Activated CD4-positive, alpha-beta T cell treated with anti-CD3 and anti-CD28 coated beads for 48 hours (primary cell): ENCODE results near the gene DCP1B.

Experiments
- DNase-seq: peaks from one replicate; pipeline ENCODE4 v3.0.0-alpha.2; 2020

Gene DCP1B

DNA sequence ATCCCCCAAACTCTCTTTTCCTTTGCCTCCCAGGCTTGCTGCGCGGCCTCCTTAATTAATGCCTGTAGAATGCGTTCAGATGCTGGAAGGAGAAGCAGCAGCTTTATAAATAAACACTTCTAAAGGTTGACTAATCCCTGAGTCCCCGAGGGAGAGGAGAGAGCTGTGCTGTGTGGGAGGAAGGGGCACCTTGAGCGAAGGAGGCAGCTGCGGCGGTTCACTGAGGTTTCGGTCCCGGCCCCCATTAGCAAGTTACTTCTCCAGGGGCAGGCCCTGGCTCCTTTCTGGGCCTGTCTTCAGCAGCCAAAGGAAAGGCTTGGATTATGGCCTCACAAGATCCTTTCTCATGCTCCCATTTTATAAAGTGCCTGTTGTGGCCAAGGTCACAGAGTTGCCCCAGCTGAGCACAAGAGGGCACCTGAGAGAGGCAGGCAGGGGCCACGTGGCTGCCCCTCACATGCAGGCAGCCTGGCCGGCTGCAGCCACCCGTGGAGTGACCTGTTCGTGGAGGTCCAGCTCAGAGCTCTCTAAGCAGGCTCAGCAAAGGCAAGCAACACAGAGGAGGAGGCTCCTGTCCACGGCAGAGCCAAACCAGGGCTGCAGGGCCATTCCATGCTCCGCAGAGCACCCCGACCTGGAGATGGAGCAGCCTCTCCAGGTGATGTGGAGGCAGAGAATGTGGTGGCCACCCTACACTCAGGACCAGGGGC, 70.8 kb downstream of the DCP1B start:
- no peak for DNase-seq

DNA sequence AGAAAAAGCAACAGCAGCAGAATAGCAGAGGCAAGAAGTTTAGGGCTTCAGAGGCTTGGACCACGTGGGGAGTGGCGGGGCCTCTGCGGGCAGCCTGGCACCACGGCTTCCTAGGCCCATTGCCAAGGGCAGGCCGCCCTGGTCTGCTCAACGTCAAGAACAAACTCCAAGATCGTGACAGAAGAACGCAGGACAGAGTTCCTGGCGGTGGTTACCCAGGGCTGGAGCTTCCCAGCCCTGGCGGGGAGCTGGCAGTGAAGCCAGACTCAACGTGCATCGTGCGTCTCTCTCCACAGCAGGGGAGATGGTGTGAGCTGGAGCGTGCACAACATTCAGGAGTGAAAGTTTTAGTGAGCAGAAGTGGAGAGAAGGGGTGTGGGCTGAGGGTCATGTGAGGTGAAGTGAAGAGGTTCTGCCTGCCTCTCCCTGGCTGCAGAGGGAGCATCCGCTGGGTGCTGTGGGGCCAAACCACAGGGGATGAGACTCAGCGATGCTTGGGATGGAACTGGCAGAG, 71.9 kb downstream of the DCP1B start:
- DNase-seq, result no peak

DNA sequence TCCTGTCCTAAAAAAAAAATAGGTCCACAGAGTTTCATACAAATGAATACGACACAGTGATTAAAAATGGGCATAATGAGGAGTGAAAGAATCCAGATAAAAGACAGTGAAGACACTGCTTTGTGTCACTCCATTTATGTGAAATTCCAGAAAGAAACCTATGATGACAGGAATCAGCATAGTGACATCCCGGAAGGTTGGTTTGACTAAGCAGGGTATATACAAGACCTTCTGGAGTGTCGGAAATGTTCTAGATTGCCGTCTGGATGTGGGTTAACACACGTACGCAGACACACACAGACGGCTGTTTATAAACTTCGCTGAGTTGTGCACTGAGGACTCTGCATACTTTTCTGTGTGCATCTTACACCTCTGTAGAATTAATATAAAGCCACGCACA, 72.6 kb downstream of the DCP1B start:
- no peak for DNase-seq

DNA sequence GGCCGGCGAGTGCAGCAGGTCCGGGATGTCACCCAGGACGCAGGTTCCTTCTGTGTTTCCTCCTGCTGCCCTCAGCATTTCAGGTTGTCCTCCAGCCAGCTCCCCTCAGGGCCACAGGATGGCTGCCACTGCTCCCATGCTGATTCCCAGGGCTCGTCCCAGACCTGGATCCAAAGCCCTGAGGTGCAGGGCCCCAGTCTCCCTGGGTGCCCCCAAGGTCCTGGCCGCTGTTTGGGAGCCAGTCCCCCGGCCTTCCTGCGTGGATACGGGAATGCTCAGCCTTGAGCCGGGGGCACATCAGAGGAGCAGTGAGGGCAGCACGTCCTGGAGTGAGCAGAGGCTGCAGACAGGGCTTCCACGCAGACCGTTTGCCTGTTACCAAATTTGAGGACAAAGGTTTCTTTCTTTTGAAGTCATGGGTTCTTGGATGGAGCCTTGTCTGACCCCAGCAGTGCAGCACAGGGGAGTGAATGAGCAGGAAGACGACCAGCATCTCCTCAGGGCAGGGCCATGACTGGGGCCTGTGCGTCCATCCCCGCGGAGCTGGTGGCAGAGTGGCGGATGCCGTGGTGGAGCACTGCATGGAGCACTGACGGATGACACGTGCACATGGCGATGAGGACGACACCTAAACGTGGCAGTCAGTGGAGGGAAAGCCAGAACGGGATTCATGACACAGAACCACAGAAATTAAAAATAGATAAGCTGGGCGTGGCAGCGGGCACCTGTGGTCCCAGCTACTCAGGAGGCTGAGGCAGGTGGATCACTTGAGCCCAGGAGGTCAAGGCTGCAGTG, 73.3 kb downstream of the DCP1B start:
- DNase-seq, result no peak

DNA sequence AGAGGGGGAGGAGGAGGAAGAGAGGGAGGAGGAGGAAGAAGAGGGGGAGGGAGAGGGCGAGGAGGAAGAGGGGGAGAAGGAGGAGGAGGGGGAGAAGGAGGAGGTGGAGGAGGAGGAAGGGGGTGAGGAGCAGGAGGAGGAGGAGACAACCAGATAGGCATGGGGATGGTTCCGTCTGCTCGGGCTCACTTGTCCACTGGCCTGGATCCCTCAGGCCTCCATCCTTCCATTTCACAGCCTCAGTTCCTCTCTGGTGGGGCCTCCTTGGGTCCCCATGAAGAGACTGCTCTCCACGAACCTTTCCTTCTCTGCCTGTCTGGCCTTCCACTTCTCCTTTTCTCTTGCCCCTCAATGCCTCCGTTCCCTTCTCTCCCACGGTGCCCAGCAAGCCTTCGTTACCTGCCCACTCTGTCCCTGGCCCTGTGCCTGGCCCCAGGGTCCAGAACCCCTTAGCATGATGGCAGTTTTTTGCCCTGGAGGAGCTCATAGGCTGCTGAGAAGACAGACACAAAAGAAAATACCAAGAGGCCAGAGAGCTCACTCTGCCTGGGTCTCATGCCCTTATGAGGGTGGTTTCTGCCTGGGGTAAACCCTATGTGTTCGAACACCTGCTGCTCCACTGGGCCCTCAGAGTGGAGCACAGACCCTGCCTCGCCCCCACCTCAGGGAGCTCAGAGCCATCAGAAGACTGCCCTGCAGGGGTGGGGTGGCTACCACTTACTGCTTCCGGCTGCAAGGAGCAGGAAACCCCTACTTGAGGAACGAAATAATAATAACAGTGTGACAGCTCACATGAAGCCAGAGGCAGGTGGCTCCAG, 74.1 kb downstream of the DCP1B start:
- DNase-seq, result no peak

DNA sequence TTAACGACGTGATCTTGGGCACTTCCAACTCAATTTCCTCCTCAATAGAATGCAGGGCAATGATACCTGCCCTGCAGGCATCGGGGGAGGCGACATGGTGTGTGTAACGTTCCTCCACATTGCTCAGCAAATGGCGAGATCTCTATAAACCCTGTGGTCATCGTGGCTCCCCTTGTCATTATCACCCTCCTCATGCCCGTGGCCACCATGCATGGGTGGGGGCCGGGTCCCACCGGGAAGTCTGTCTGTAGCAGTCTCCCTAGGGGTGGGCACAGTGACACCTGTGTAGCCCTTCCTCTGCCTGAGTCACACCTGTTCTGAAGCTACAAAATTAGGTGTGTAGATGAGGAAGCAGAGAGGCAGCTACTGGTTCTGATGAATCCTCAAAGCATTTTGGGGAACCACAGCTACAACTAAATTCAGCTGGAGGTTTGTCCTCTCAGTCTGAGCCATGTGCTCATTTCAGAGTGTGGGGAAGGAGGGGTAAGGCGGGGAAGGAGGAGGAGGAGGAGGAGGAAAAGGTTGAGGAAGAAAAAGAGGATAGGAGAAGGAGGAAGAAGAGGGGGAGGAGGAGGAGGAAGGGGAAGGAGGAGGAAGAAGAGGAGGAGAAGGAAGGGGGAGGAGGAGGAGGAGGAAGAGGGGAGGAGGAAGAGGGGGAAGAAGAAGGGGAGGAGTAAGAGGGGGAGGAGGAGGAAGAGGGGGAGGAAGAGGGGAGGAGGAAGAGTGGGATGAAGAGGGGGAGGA, 74.8 kb downstream of the DCP1B start:
- no peak for DNase-seq

DNA sequence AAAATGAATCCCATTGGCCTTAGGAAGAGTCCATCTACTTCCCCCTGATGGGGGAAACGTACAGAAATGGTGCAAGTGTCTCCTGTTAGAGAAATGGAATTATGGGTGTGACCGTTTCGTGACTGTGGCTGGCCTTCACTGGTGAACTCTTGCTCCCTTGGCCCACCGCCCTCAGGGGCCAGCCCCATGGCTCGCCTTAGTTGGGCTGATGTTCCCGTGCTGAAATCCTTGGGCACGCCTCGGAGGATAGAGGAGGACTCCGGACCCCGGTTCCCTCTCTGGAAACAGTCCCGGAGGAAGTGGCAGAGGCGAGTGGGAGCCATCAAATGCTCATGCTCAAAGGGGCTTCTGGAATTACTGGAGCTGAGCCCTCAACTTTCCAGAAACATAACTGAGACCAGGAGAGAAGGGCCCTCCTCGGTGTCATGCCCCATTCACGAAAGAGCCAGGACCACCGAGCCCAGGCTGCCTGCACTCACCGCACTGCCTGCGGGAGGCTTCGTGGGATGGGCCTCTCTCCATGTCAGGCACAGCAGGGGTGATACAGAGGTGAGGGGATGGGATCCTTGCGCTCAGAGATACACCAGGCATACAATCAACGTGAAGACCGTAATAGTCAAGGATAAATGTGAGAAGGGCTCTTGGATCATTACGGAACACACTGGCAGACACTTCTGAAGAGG, 75.7 kb downstream of the DCP1B start:
- DNase-seq, result no peak

DNA sequence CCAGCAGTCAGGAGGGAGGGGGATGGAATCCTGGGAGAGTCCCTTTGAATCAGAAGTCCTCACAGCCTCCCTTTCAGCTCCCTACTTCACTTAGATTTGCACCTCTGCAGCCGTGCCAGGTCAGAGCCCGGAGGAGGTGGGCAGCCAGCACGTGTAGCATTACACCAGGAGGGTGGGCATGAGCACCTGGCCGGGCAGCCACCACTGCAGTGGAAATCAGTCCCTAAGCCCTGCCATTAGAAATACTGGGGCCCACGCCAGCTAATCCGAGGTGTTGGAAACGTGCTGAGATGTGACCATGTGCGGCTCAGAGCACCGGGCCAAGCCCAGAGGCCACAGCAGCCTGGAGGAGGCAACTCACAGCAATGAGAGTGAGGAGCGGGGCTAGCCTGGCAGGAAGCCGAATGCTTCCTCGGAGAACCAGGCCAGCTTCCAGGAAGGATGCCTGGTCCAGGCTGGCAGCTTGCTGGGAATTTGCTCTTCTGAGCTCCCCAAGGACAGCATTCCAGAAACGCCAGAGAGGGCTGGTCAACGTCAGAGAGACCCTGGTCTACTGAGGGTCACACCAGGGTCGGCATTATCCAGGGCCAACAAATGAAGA, 76.4 kb downstream of the DCP1B start:
- no peak for DNase-seq

DNA sequence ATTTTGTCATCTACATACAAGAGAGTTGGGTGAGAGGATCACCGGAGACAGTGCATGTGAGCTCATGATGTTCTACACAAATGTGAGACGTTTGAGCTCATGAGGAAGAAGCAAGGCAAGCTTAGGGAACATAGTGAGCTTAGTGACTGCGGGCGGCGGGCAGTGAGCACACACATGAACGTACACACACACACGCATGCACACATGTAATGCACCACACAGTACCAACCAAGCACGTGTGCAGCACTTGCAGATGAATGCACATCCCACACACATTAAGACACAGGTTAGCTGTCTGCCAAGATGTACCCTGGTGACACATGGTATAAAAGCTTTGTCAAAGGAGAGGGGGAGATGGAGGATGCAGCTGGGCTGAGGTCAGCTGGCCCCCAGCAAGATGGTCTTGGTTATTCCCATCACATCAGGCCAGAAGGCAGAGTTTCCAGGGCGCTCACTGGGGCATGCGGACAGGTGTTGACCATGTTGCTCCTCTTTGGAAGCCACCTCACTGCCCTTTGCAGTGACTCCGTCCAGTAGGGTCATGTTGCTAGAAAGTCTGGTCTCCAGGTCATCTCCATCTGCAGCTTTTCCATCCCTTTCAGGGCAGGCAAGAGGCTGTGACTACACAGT, 77.1 kb downstream of the DCP1B start:
- DNase-seq, result no peak

DNA sequence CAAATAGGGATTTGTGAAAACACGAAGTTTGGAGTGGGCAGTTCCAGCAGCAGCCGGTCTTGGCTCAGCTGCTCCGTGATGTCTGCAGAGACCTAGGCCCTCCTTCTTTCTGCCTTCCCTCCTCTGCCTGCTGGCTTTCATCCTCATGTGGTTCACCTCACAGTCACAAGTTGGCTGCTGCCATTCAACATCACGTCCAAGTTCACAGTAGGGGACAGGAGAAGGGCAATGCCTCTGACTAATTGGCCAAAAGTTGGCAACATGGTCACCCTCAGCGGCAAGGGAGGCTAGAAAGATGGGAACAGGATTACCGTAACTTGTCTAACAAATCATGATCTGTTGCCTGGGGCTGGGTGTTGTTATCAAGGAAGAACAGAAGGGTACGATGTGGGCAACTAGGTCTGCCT, 78.0 kb downstream of the DCP1B start:
- no peak for DNase-seq

DNA sequence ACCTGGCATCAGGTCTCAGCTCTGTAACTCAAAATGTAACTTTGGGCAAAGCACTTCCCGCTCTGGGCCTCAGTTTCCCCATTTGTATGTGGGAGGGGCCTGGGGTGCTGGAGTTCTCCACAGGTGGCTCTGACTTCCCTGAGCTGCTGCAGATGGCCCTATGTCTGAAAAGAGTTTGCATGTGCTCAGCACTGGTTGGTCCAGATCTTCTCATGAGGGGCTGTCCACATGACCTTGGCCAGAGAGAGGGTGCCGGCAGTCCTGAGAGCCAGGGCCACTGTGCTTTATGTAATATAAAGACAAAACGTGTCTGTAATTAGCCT, 78.6 kb downstream of the DCP1B start:
- no peak for DNase-seq

DNA sequence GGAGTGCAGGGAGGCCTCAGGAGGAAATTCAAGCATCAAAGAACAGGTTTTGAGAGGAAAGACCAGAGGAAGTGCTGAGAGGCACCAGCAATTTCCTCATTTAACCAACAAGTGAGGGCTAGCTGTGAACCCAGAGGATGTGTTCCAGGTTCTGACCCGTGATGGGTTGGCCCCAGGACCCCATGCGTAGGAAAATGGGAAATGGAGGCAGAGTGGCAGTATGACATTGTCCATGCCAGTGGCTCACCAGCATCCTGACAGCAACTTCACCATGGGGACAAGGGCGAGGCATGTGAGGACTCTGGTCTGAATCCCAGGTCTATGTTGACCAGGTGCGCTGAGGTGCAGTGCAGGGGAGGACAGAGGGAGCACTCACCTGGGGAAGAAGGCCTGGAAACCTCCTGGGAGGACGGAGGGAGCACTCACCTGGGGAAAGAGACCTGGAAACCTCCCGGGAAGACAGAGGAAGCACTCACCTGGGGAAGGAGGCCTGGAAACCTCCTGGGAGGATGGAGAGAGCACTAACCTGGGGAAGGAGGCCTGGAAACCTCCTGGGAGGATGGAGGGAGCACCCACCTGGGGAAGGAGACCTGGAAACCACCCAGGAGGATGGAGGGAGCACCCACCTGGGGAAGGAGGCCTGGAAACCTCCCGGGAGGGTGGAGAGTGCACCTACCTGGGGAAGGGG, 79.1 kb downstream of the DCP1B start:
- no peak for DNase-seq

DNA sequence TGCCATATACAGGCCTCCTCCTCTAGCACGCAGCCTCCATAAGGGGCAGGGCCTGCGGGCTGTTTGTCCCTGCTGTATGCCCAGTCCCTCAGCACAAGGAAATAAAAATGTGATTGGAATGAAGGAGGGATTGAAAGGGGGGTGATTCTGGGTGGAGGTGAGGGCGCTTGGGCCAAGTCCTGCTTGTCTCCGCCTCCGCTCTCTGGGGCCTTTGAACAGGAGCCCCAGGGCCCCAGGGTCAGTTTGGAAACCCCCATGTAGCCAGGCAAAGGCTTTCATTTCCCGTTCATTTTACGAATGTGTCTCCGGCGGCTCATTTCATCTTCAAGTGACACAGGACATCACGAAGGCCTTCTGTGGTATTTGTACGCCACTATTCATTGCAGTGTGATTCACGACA, 81.3 kb downstream of the DCP1B start:
- no peak for DNase-seq

DNA sequence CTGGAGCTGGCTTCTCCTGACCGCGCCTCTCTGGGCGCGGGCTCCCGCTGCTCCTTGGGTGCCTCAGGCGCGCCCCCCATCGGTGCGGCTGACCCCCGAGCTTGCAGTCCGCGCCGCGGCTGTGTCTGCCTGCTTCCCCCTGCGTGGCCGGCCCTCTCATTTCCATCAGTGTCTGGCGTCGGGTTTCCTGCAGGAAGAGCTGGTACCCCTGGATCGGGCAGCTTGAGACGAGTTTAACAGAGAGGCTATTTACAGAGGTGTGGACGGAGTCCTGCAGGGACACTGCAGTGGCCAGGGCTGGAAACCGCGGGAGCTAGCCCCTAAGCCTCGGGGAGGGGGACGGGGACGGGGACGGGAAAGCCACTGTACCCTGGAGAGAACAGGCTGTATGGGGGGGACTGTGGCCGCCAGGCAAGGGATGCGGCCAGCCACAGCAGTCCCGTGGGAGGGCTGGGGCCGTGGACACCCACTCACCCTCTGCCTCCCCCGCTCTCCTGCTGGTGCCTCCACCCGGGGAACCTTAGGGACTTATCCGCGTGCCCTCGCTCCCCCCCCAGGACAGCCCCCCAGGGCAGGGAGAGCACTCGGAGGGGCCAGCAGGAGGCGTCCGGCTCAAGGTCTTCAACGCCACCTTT, 82.1 kb downstream of the DCP1B start:
- no peak for DNase-seq

DNA sequence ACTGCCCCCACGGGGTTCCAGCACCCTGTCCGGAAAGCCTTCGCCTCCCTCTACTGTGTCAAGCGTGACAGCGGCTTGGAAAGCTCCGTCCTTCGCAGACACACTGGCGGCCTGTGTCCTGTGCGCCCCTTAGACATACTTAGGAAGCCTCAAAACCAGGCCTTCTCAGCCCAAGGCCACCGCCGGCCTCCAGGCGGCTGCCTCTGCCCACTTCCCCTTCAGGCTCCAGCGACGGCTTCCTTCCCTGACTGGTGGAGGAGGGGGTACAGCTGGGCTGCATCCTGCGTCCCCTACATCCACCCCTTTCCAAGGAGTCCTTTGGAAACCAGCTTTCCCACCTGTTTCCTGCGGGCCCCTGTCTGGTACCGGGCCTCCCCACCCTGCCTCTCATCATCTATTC, 83.3 kb downstream of the DCP1B start:
- no peak for DNase-seq

DNA sequence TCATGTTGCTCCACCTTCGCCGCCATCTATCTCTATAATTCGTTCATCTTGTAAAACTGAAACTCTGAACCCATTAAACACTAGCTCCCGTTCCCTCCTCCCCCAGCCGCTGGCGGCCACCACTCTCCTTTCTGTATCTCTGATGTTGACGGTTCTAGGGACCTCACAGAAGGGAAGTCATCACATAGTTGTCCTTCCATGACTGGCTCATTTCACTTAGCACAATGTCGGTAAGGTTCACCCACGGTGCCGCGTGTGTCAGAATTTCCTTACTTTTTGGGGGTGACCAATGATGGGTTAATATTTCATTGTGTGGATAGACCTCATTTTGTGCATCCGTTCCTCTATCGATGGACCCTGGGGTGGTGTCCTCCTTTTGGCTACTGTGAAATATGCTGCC, 83.8 kb downstream of the DCP1B start:
- no peak for DNase-seq

DNA sequence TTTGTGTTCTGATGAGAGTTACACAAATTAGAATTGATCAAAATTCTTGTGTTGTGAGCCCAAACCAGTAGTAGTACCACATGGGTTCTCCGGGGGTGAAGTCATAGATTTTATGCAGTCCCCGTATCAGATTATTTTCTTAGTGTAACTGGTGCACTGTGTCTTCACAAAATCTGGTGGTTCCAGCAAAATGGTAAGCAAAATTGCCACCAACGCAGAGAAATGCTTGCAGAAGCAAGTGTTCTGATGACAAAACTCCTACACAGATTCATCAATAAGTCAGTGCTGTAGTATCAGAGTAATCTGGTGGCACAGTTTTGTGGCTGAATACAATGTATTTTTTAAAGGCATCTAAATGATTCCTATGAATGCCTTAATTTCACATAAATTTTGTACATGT, 84.5 kb downstream of the DCP1B start:
- no peak for DNase-seq

DNA sequence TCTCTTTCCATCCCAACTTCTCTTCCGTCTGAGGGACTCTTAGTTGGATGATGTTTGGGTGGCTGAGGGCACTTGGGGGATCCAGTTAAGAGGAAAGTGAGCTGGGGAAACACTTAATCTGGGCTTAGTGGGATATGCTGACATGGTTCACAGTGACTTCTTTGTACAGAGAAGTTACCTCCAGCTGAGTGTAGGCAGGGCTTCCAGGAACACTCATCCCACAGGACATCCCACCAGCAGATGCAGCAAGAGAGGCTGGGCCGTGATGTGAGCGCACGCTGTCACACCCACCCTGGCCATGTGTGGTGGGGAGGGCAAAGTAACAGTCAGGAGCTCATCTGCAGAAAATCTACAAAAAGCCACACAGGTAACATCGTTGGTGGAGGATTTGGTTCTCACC, 85.0 kb downstream of the DCP1B start:
- no peak for DNase-seq

DNA sequence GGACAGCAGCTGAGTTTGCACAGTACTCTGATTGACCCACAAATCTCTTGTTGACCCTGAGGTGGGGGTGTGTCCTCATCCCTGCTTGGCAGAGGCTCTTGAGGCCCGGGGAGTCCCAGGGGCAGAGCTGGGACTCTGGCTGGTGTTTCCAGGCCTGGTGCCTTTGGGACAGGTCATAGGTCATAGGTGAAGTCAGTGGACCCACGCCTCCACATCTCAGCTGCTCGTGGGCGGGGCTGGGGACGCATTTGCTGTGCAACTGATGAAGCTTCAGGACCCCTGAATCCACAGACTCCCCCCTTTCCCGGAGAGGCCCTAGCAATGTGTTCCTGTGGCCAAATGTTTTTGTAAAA, 85.4 kb downstream of the DCP1B start:
- no peak for DNase-seq

DNA sequence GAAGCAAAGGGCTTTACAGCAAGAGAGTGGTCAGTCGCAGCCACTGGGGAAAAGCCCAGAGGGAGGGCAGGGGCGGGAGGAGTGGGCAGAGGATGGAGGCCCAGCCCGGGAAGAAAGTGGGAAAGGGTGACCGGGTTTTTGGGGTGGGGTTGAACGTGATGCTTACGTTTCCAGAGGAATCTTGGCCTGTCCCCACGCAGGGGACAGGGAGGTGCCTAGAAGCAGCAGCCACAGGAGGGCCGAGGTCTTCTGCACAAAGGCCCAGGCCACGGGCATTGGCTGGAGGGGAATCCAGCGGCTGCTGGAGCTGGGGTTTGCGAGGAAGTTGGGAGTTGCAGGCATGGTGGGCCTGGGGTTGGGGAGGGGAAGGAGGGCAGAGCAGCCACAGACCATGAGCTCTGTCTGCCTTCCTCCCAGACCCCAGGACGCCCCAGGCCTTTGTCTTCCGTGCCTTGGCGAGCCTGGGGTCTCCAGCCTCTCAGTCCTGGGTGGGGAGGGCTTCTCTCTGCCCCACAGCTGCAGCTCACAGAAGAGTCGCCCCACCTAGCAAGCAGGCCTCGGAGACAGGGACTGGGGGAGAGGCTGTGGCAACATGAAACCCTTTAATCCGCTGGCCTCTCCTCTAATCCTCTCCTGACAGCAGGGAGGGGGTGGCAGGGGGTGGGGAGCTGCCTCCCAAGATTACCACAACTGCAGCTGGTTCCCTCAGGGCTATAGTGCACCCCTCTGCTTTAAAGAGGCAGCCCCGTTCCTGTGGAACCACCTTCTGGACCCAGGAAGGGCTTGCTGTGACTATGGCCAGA, 86.0 kb downstream of the DCP1B start, which contains the start of gene CACNA2D4:
Gene CACNA2D4, minus strand, starts transcription at position 572 of the 803 bp plus-strand sequence. Its CDS starts 179 bp downstream, at position 393.
- DNase-seq, result no peak
